ENCODE results near the gene DIP2C. TPM values are rescaled to one million over a fixed set of nuclear protein-coding genes. Genes with fewer than 3 reads are reported as not detected.

DIP2C gene
- total RNA-seq, 1 experiment from 2014 or later = 11.0 TPM

DNA sequence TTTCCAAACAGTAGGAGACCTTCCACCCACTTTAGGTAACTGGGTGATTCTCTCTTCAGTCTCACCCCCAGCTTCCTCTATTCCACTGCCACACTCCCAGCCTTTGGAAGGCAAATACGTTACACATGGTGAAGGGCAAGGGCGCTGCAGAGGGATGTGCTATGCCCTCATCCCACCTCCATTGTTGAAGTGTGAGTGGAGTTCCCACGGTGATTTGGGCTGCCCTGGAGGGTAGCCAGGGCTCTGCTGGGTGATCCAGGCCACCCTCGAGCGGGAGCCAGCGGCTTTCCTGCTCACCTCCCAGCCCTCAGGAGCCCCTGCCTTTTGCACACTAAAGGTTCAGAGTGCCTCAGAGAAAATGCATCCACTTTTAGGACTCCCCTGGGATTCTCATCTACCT, 373.1 kb downstream of the DIP2C start:
- Mint-ChIP-seq H3K27ac (no peak overlapping the region), H3K4me1 (no peaks in the 10 kb centered on the region), H3K9me3 (peaks cover 5% of the 10 kb centered on the region), H3K4me3 (no peak overlapping the region), H3K27me3 (ENCODE audit: low read depth) (no peaks in the 10 kb centered on the region), H3K36me3 (peaks cover 12% of the 10 kb centered on the region)
- DNase-seq (ENCODE audit: low spot score) (no peak), ATAC-seq (no peak)
- POLR2A ChIA-PET = no interaction called here
- TF ChIP-seq HMGA2 (CRISPR knock-in tag; IDR thresholded peaks at IDR 0.05) = no peak
- no peak for TF ChIP-seq GRHL2 (CRISPR knock-in tag; IDR thresholded peaks at IDR 0.05; ENCODE audit: insufficient replicate concordance, severe bottlenecking)
- CTCF ChIA-PET = no interaction called here

DNA sequence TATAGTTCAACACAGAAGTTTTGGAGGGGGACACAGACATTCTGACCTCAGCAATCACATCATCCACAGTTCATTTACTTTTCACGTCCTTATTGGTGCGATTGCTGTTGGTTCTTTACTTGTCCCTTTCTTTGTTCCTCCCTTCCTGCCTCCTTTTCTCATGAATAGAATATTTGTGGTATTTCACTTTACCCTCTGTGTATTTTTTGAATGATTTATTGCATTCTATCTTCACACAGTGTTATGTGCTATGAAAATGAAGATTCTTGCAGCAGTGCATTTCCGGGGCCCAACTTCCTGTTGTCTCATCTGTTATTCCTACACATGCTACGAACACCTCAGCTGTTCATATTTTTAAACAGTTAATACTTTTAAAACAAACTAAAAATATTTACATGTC, 374.6 kb downstream of the DIP2C start:
- ChIA-PET CTCF (interaction anchor here (0.8 kb wide), 1 partner anchor 84 kb away, joined by 3 read pairs; no protein-coding TSS in a partner anchor), POLR2A (no interaction called here)
- Mint-ChIP-seq H3K27me3 (ENCODE audit: low read depth) (no peaks in the 10 kb centered on the region), H3K4me1 (no peaks in the 10 kb centered on the region), H3K27ac (no peak overlapping the region), H3K9me3 (no peaks in the 10 kb centered on the region), H3K4me3 (no peak overlapping the region), H3K36me3 (no peaks in the 10 kb centered on the region; the same call in 1 of the 2 replicates)
- DNase-seq (ENCODE audit: low spot score) = no peak
- no peak for ATAC-seq
- no peak for TF ChIP-seq NFYB (CRISPR knock-in tag; conservative IDR thresholded peaks at IDR 0.05; ENCODE audit: low read depth)
- no peak for TF ChIP-seq MYBL2 (CRISPR knock-in tag; IDR thresholded peaks at IDR 0.05)
- TF ChIP-seq, protein P1, sequence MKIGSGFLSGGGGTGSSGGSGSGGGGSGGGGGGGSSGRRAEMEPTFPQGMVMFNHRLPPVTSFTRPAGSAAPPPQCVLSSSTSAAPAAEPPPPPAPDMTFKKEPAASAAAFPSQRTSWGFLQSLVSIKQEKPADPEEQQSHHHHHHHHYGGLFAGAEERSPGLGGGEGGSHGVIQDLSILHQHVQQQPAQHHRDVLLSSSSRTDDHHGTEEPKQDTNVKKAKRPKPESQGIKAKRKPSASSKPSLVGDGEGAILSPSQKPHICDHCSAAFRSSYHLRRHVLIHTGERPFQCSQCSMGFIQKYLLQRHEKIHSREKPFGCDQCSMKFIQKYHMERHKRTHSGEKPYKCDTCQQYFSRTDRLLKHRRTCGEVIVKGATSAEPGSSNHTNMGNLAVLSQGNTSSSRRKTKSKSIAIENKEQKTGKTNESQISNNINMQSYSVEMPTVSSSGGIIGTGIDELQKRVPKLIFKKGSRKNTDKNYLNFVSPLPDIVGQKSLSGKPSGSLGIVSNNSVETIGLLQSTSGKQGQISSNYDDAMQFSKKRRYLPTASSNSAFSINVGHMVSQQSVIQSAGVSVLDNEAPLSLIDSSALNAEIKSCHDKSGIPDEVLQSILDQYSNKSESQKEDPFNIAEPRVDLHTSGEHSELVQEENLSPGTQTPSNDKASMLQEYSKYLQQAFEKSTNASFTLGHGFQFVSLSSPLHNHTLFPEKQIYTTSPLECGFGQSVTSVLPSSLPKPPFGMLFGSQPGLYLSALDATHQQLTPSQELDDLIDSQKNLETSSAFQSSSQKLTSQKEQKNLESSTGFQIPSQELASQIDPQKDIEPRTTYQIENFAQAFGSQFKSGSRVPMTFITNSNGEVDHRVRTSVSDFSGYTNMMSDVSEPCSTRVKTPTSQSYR (CRISPR knock-in tag; IDR thresholded peaks at IDR 0.05) = no peak
- TF ChIP-seq, protein P2, sequence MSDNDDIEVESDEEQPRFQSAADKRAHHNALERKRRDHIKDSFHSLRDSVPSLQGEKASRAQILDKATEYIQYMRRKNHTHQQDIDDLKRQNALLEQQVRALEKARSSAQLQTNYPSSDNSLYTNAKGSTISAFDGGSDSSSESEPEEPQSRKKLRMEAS (CRISPR knock-in tag; IDR thresholded peaks at IDR 0.05) = no peak
- no peak for TF ChIP-seq MXD4 (CRISPR knock-in tag; IDR thresholded peaks at IDR 0.05; ENCODE audit: borderline replicate concordance)
- TF ChIP-seq, protein P3, sequence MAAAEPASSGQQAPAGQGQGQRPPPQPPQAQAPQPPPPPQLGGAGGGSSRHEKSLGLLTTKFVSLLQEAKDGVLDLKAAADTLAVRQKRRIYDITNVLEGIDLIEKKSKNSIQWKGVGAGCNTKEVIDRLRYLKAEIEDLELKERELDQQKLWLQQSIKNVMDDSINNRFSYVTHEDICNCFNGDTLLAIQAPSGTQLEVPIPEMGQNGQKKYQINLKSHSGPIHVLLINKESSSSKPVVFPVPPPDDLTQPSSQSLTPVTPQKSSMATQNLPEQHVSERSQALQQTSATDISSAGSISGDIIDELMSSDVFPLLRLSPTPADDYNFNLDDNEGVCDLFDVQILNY (CRISPR knock-in tag; IDR thresholded peaks at IDR 0.05) = no peak
- TF ChIP-seq, protein P4, sequence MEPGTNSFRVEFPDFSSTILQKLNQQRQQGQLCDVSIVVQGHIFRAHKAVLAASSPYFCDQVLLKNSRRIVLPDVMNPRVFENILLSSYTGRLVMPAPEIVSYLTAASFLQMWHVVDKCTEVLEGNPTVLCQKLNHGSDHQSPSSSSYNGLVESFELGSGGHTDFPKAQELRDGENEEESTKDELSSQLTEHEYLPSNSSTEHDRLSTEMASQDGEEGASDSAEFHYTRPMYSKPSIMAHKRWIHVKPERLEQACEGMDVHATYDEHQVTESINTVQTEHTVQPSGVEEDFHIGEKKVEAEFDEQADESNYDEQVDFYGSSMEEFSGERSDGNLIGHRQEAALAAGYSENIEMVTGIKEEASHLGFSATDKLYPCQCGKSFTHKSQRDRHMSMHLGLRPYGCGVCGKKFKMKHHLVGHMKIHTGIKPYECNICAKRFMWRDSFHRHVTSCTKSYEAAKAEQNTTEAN (CRISPR knock-in tag; IDR thresholded peaks at IDR 0.05) = no peak
- TF ChIP-seq FOXK1 (CRISPR knock-in tag; IDR thresholded peaks at IDR 0.05) = no peak
- no peak for TF ChIP-seq CREB1 (CRISPR knock-in tag; IDR thresholded peaks at IDR 0.05)
- TF ChIP-seq SMAD4 (CRISPR knock-in tag; IDR thresholded peaks at IDR 0.05) = no peak
- TF ChIP-seq ZNF671 (CRISPR knock-in tag; IDR thresholded peaks at IDR 0.05) = no peak
- TF ChIP-seq, protein P5, sequence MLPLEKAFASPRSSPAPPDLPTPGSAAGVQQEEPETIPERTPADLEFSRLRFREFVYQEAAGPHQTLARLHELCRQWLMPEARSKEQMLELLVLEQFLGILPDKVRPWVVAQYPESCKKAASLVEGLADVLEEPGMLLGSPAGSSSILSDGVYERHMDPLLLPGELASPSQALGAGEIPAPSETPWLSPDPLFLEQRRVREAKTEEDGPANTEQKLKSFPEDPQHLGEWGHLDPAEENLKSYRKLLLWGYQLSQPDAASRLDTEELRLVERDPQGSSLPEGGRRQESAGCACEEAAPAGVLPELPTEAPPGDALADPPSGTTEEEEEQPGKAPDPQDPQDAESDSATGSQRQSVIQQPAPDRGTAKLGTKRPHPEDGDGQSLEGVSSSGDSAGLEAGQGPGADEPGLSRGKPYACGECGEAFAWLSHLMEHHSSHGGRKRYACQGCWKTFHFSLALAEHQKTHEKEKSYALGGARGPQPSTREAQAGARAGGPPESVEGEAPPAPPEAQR (CRISPR knock-in tag; IDR thresholded peaks at IDR 0.05) = no peak

DNA sequence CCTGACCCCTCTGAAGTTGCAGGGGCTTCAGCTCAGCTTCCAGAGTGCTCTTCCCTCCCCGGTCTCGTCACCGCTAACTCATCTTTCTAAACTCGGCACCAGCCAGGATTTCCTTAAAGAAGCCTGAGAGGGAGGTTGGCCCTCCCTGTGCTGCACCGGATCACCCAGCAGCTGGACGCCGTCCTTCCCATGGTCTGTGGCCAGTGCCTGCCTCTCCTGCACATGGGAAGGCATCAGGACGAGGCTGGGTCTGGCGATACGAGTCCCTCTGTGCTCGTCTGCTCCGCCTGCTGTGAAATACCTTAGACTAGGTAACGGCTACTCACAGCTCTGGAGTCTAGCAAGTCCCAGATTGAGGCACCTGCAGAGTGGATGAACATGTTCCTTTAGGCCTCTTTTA, 375.1 kb downstream of the DIP2C start:
- DNase-seq (ENCODE audit: low spot score) (no peak), ATAC-seq (no peak)
- H3K4me3 Mint-ChIP-seq = no peak overlapping the region
- TF ChIP-seq, protein P6, sequence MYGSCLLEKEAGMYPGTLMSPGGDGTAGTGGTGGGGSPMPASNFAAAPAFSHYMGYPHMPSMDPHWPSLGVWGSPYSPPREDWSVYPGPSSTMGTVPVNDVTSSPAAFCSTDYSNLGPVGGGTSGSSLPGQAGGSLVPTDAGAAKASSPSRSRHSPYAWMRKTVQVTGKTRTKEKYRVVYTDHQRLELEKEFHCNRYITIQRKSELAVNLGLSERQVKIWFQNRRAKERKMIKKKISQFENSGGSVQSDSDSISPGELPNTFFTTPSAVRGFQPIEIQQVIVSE (CRISPR knock-in tag; IDR thresholded peaks at IDR 0.05; ENCODE audit: borderline replicate concordance) = no peak
- no peak for TF ChIP-seq ZNF416 (CRISPR knock-in tag; IDR thresholded peaks at IDR 0.05)
- H3K36me3 Mint-ChIP-seq = no peaks in the 10 kb centered on the region; the same call in 1 of the 2 replicates
- ChIA-PET POLR2A (no interaction called here), CTCF (interaction anchor here (0.8 kb wide), 1 partner anchor 84 kb away, joined by 3 read pairs; no protein-coding TSS in a partner anchor)
- H3K27me3 Mint-ChIP-seq (ENCODE audit: low read depth) = no peaks in the 10 kb centered on the region
- no peaks in the 10 kb centered on the region for H3K9me3 Mint-ChIP-seq
- no peaks in the 10 kb centered on the region for H3K4me1 Mint-ChIP-seq
- peak overlapping the region; percentile 5; the same call in 1 of the 2 replicates for H3K27ac Mint-ChIP-seq

Measured in WTC11 (cell line).